Caco-2 (cell line): ENCODE results near the gene ASZ1. TPM values are rescaled to one million over a fixed set of nuclear protein-coding genes. Genes with fewer than 3 reads are reported as not detected.

ENCODE experiments used
- BruUV-seq: library from RNA; stranded (reverse); fragments of 400-500 nt; replicated peaks from 2 replicates; lab custom pipeline; 2021; lab: Mats Ljungman, UMichigan
- CTCF ChIA-PET: fragments of 300-600 bp; sonication (Branson Sonifier 250); formaldehyde crosslinking; loops from one replicate; lab custom pipeline; 2022; ENCODE audit warnings: antibody characterized with exemption; lab: Charles Lee
- POLR2A ChIA-PET: fragments of 300-600 bp; sonication (Branson Sonifier 250); formaldehyde crosslinking; loops from one replicate; lab custom pipeline; 2022; ENCODE audit warnings: antibody characterized with exemption; lab: Charles Lee
- DNase-seq, 2 experiments: peaks; one replicate each; pipeline versions ENCODE4 v3.0.0 to v3.0.0-alpha.2; 2020 to 2022
- H3K27me3 ChIP-seq: replicated peaks from 2 replicates; pipeline ENCODE4 v1.6.0; 2011; ENCODE audit warnings: low read length; ENCODE audit not compliant: control insufficient read depth, insufficient read depth
- H3K36me3 ChIP-seq: 2 replicates; pipeline ENCODE4 v1.5.1; 2011; ENCODE audit warnings: low read length; ENCODE audit not compliant: control insufficient read depth, insufficient read depth
- H3K4me1 ChIP-seq: fragments of 250-450 bp; sonication (Bioruptor Pico); 2 replicates; pipeline ENCODE4 v1.5.1; 2020; ENCODE audit warnings: mild to moderate bottlenecking
- H3K4me3 ChIP-seq: 2 replicates; pipeline ENCODE4 v1.5.1; 2011; ENCODE audit warnings: low read depth, mild to moderate bottlenecking, control low read depth, low read length
- H3K9me3 ChIP-seq: fragments of 250-450 bp; sonication (Bioruptor Pico); 2 replicates; pipeline ENCODE4 v1.5.1; 2020; ENCODE audit warnings: mild to moderate bottlenecking, moderate library complexity
- H3K27ac Mint-ChIP-seq: one replicate; pipeline ENCODE4 v1.8.0; 2022; ENCODE audit warnings: mixed read lengths; ENCODE audit not compliant: unreplicated experiment
- H3K27me3 Mint-ChIP-seq: one replicate; pipeline ENCODE4 v1.8.0; 2022; ENCODE audit warnings: mixed read lengths; ENCODE audit not compliant: insufficient read depth, unreplicated experiment
- H3K36me3 Mint-ChIP-seq: one replicate; pipeline ENCODE4 v1.8.0; 2022; ENCODE audit warnings: mild to moderate bottlenecking, mixed read lengths; ENCODE audit not compliant: insufficient read depth, unreplicated experiment
- H3K4me1 Mint-ChIP-seq: one replicate; pipeline ENCODE4 v1.8.0; 2022; ENCODE audit warnings: low read depth, mixed read lengths; ENCODE audit not compliant: unreplicated experiment
- H3K4me3 Mint-ChIP-seq: one replicate; pipeline ENCODE4 v1.8.0; 2022; ENCODE audit warnings: mild to moderate bottlenecking, moderate library complexity, mixed read lengths; ENCODE audit not compliant: unreplicated experiment
- H3K9me3 Mint-ChIP-seq: one replicate; pipeline ENCODE4 v1.8.0; 2022; ENCODE audit warnings: mixed read lengths; ENCODE audit not compliant: unreplicated experiment
- intact Hi-C: fragments of 100-400 bp; cut with micrococcal nuclease; formaldehyde crosslinking; loops from one replicate; pipeline ENCODE4 v1.10.0; 2022; ENCODE audit not compliant: unreplicated experiment
- total RNA-seq: library from RNA; stranded (reverse); gene quantifications from 2 replicates; pipeline ENCODE4 v1.2.3, GENCODE V29; 2022
- TF ChIP-seq, protein P1 (sequence below), 2 experiments: fragments of 200-600 bp in 1 of 2; IDR thresholded peaks; 1 replicate in 1 of 2; 2 replicates in 1 of 2; pipeline versions ENCODE4 v1.5.1 to v1.8.0; 2011 to 2022; ENCODE audit warnings: antibody characterized with exemption in 1 of 2, control low read depth in 1 of 2, inconsistent platforms in 1 of 2, low read depth in 1 of 2, low read length in 1 of 2, mild to moderate bottlenecking in 1 of 2, moderate library complexity in 1 of 2; ENCODE audit not compliant: insufficient read depth in 1 of 2, severe bottlenecking in 1 of 2, unreplicated experiment in 1 of 2

Gene ASZ1
- total RNA-seq, 1 experiment from 2014 or later, result not detected

DNA sequence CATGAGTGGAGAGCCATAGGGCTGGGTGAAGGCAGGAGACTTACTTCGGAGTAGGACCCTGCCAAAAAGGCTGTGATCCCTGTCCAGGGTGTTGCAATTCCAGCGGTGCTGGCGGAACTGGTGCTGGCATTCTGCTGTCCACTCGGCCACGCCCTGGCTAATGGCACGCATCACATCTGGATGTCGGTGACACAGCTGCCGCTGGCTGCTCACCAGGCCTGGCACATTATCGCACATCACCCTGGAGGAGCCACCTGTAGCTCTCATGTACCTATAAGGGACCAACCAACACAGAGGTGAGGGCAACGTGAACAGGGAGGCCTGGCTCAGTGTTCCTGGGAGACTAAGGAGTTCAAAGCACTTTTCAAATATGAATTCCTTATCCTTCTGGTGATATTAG lies 106.8 kb downstream of the ASZ1 start:
- H3K27me3 ChIP-seq, result peaks cover 7% of the 10 kb centered on the region
- BruUV-seq, result no TSS peak
- ChIA-PET CTCF (no interaction called here), POLR2A (no interaction called here)
- no peaks in the 10 kb centered on the region for H3K9me3 Mint-ChIP-seq
- no peak overlapping the region for H3K4me3 ChIP-seq
- H3K4me1 Mint-ChIP-seq, result no peaks in the 10 kb centered on the region
- no peak overlapping the region for H3K27ac Mint-ChIP-seq
- H3K36me3 Mint-ChIP-seq, result no peaks in the 10 kb centered on the region
- TF ChIP-seq, protein P1, sequence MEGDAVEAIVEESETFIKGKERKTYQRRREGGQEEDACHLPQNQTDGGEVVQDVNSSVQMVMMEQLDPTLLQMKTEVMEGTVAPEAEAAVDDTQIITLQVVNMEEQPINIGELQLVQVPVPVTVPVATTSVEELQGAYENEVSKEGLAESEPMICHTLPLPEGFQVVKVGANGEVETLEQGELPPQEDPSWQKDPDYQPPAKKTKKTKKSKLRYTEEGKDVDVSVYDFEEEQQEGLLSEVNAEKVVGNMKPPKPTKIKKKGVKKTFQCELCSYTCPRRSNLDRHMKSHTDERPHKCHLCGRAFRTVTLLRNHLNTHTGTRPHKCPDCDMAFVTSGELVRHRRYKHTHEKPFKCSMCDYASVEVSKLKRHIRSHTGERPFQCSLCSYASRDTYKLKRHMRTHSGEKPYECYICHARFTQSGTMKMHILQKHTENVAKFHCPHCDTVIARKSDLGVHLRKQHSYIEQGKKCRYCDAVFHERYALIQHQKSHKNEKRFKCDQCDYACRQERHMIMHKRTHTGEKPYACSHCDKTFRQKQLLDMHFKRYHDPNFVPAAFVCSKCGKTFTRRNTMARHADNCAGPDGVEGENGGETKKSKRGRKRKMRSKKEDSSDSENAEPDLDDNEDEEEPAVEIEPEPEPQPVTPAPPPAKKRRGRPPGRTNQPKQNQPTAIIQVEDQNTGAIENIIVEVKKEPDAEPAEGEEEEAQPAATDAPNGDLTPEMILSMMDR (IDR thresholded peaks at IDR 0.05; ENCODE audit: insufficient read depth in 1 of 2, low read depth in 1 of 2, low read length in 1 of 2, severe bottlenecking in 1 of 2, unreplicated experiment in 1 of 2), result no peak
- intact Hi-C loops, result no loop called here
- H3K4me3 Mint-ChIP-seq, result no peak overlapping the region
- no peak for DNase-seq
- no peaks in the 10 kb centered on the region for H3K9me3 ChIP-seq
- H3K36me3 ChIP-seq, result no peaks in the 10 kb centered on the region
- H3K27me3 Mint-ChIP-seq, result peaks cover 39% of the 10 kb centered on the region
- H3K4me1 ChIP-seq, result no peaks in the 10 kb centered on the region

DNA sequence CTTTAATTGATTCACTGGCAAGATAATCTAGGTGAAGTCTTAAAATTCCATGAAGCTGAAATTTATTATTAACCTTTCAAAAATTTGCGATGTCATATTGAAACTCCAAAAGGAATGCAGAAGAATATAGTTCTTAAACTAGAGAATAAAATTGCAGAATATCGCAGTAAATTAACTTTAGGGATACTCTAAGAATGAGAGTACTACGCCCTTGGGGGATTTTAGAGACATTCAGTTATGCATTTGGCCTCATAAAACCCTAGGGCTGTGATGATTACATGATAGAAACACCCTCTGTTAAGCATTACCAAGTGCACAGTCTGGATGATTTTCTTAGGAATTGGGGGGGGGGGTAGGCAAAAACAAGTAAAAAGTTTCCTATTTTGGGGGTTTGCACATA lies 108.1 kb downstream of the ASZ1 start:
- TF ChIP-seq, protein P1 (IDR thresholded peaks at IDR 0.05; ENCODE audit: insufficient read depth in 1 of 2, low read depth in 1 of 2, low read length in 1 of 2, severe bottlenecking in 1 of 2, unreplicated experiment in 1 of 2), result no peak
- Mint-ChIP-seq H3K4me3 (no peak overlapping the region), H3K9me3 (no peaks in the 10 kb centered on the region), H3K36me3 (no peaks in the 10 kb centered on the region), H3K4me1 (no peaks in the 10 kb centered on the region), H3K27ac (no peak overlapping the region), H3K27me3 (peaks cover 36% of the 10 kb centered on the region)
- CTCF ChIA-PET, result no interaction called here
- H3K9me3 ChIP-seq, result no peaks in the 10 kb centered on the region
- intact Hi-C loops, result no loop called here
- H3K36me3 ChIP-seq, result no peaks in the 10 kb centered on the region
- no peak for DNase-seq
- peaks cover 4% of the 10 kb centered on the region for H3K27me3 ChIP-seq
- POLR2A ChIA-PET, result no interaction called here
- no peaks in the 10 kb centered on the region for H3K4me1 ChIP-seq
- no TSS peak for BruUV-seq
- no peak overlapping the region for H3K4me3 ChIP-seq

DNA sequence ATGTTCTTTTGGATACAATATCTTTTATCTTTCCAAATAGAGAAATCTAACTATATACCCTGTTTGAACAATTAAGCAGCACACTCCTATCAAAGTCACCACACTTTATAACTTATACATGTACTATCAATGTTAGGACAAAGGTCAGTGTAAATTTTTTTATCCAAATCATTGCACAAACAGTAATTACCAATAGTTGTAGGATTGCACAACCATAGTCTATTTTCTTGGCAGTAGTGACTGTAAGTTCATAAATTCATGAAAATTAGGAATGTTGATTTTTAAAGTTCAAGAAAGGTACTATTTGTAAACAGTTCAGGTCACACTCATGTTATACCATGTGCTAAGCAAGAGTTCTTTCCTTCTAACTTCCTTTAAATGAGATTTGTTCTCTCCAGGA lies 113.7 kb downstream of the ASZ1 start:
- H3K27me3 Mint-ChIP-seq, result peaks cover 19% of the 10 kb centered on the region
- no peak overlapping the region for H3K27ac Mint-ChIP-seq
- H3K4me1 ChIP-seq, result no peaks in the 10 kb centered on the region
- intact Hi-C loops, result loop anchor here (5.0 kb wide), 2 partner anchors 74 to 101 kb away; no protein-coding TSS in a partner anchor
- H3K4me1 Mint-ChIP-seq, result no peaks in the 10 kb centered on the region
- no peaks in the 10 kb centered on the region for H3K36me3 ChIP-seq
- no peak overlapping the region for H3K4me3 ChIP-seq
- H3K4me3 Mint-ChIP-seq, result no peak overlapping the region
- POLR2A ChIA-PET, result no interaction called here
- H3K9me3 Mint-ChIP-seq, result no peaks in the 10 kb centered on the region
- H3K9me3 ChIP-seq, result no peaks in the 10 kb centered on the region
- no TSS peak for BruUV-seq
- no peak for DNase-seq
- H3K27me3 ChIP-seq, result no peaks in the 10 kb centered on the region; the same call in 1 of the 2 replicates
- H3K36me3 Mint-ChIP-seq, result no peaks in the 10 kb centered on the region
- TF ChIP-seq, protein P1 (IDR thresholded peaks at IDR 0.05; ENCODE audit: insufficient read depth in 1 of 2, low read depth in 1 of 2, low read length in 1 of 2, severe bottlenecking in 1 of 2, unreplicated experiment in 1 of 2), result no peak
- CTCF ChIA-PET, result no interaction called here

Other genes with a start within 250 kb of the ASZ1 start
- gene WNT2, start 104.4 kb downstream of the ASZ1 start, total RNA-seq, result not detected in 2 replicates
- gene CFTR, start 52.5 kb upstream of the ASZ1 start, total RNA-seq, result 130 and 132 TPM in 2 replicates